Endometrium (tissue), 2 donors: Measurements from ENCODE around the gene REELD1.

Experiments
- FAIRE-seq: peaks from 2 replicates; lab custom pipeline; 2012; peaks lifted over from hg19 to GRCh38; lab: Jason Lieb, UNC
- donor health status: control.
- donor health status: control.

REELD1 gene

GRCh38 chr4:146214238-146214637 lies at the start of gene REELD1:
Gene REELD1, plus strand, starts transcription at chr4:146214538. Its CDS starts 2,415 bp downstream, at chr4:146216953.
- no peak for FAIRE-seq

GRCh38 chr4:146165221-146165620 lies 49.1 kb upstream of the REELD1 start:
- no peak for FAIRE-seq

- FAIRE-seq = no peak
Measured at GRCh38 chr4:146165840-146166239, 48.5 kb upstream of the REELD1 start.

- FAIRE-seq = no peak
Measured at GRCh38 chr4:146170149-146170548, 44.2 kb upstream of the REELD1 start.

GRCh38 chr4:146175541-146176453 lies 38.5 kb upstream of the REELD1 start, which contains the start of gene LSM6:
Gene LSM6, plus strand, starts transcription at chr4:146175718. Its CDS starts 7,204 bp downstream, at chr4:146182922.
- FAIRE-seq = peak; percentile 86

GRCh38 chr4:146176891-146177290 lies 37.4 kb upstream of the REELD1 start:
- FAIRE-seq = no peak

GRCh38 chr4:146178126-146178525 lies 36.2 kb upstream of the REELD1 start:
- FAIRE-seq = no peak

- no peak for FAIRE-seq
Measured at GRCh38 chr4:146179784-146180370, 34.5 kb upstream of the REELD1 start.

- no peak for FAIRE-seq
Measured at GRCh38 chr4:146182443-146182842, 31.9 kb upstream of the REELD1 start.

GRCh38 chr4:146183209-146183608 lies 31.1 kb upstream of the REELD1 start:
- no peak for FAIRE-seq

- FAIRE-seq = no peak
Measured at GRCh38 chr4:146186041-146186440, 28.3 kb upstream of the REELD1 start.

- no peak for FAIRE-seq
Measured at GRCh38 chr4:146186596-146186995, 27.7 kb upstream of the REELD1 start.

GRCh38 chr4:146190456-146190855 lies 23.9 kb upstream of the REELD1 start:
- no peak for FAIRE-seq

GRCh38 chr4:146191766-146192458 lies 22.4 kb upstream of the REELD1 start:
- no peak for FAIRE-seq

- no peak for FAIRE-seq
Measured at GRCh38 chr4:146193628-146194027, 20.7 kb upstream of the REELD1 start.

- no peak for FAIRE-seq
Measured at GRCh38 chr4:146194212-146194611, 20.1 kb upstream of the REELD1 start.

- no peak for FAIRE-seq
Measured at GRCh38 chr4:146202665-146203064, 11.7 kb upstream of the REELD1 start.

GRCh38 chr4:146207410-146207809 lies 6.9 kb upstream of the REELD1 start:
- FAIRE-seq = no peak

GRCh38 chr4:146210890-146211289 lies 3.4 kb upstream of the REELD1 start:
- FAIRE-seq = no peak

- FAIRE-seq = no peak
Measured at GRCh38 chr4:146211440-146211839, 2.9 kb upstream of the REELD1 start.

- no peak for FAIRE-seq
Measured at GRCh38 chr4:146212781-146213180, 1.6 kb upstream of the REELD1 start.

- no peak for FAIRE-seq
Measured at GRCh38 chr4:146222313-146222712, 8.0 kb downstream of the REELD1 start.
